ENCODE measurements around the gene GUCY1B1.
A peak's percentile ranks its signal among the peaks of the same experiment; 100 is the strongest.
"Not testable (repeated sequence)": the region's sequence is repeated elsewhere in the genome, so short reads cannot be mapped to it uniquely, and the experiment has no call there.

GUCY1B1 gene

GRCh38 chr4:155762334-155762733, 3.5 kb downstream of the GUCY1B1 start:
- DNase-seq = no peak

- DNase-seq = no peak
Measured at GRCh38 chr4:155763551-155763950, 4.7 kb downstream of the GUCY1B1 start.

- no peak for DNase-seq
Measured at GRCh38 chr4:155765149-155765548, 6.3 kb downstream of the GUCY1B1 start.

GRCh38 chr4:155766622-155767021, 7.8 kb downstream of the GUCY1B1 start:
- DNase-seq = no peak

- DNase-seq = no peak
Measured at GRCh38 chr4:155768370-155768769, 9.5 kb downstream of the GUCY1B1 start.

- DNase-seq = no peak
Measured at GRCh38 chr4:155769090-155769489, 10.3 kb downstream of the GUCY1B1 start.

GRCh38 chr4:155772459-155773195, 13.8 kb downstream of the GUCY1B1 start:
- no peak for DNase-seq

GRCh38 chr4:155773196-155773800, 14.5 kb downstream of the GUCY1B1 start:
- no peak for DNase-seq

- DNase-seq = no peak
Measured at GRCh38 chr4:155774033-155774432, 15.2 kb downstream of the GUCY1B1 start.

- no peak for DNase-seq
Measured at GRCh38 chr4:155777971-155778735, 19.3 kb downstream of the GUCY1B1 start.

GRCh38 chr4:155780775-155781174, 22.0 kb downstream of the GUCY1B1 start:
- no peak for DNase-seq

GRCh38 chr4:155781249-155781831, 22.5 kb downstream of the GUCY1B1 start:
- no peak for DNase-seq

- DNase-seq = no peak
Measured at GRCh38 chr4:155784637-155785036, 25.8 kb downstream of the GUCY1B1 start.

- no peak for DNase-seq
Measured at GRCh38 chr4:155785828-155786227, 27.0 kb downstream of the GUCY1B1 start.

GRCh38 chr4:155787113-155787710, 28.4 kb downstream of the GUCY1B1 start:
- peak; percentile 63 for DNase-seq

- DNase-seq = no peak
Measured at GRCh38 chr4:155789391-155789790, 30.6 kb downstream of the GUCY1B1 start.

GRCh38 chr4:155789982-155790381, 31.2 kb downstream of the GUCY1B1 start:
- no peak for DNase-seq

GRCh38 chr4:155794589-155795236, 35.9 kb downstream of the GUCY1B1 start:
- DNase-seq = no peak

- no peak for DNase-seq
Measured at GRCh38 chr4:155795991-155796390, 37.2 kb downstream of the GUCY1B1 start.

GRCh38 chr4:155797581-155797980, 38.8 kb downstream of the GUCY1B1 start:
- not testable (repeated sequence) for DNase-seq

GRCh38 chr4:155799116-155799793, 40.4 kb downstream of the GUCY1B1 start:
- no peak for DNase-seq

- DNase-seq = no peak
Measured at GRCh38 chr4:155799794-155800123, 40.9 kb downstream of the GUCY1B1 start.
